B cell (primary cell): ENCODE measurements around the gene HDHD3.

ENCODE experiments used
- EZH2 ChIP-seq: IDR thresholded peaks from 2 replicates; pipeline ENCODE4 v1.6.1; 2012; ENCODE audit warnings: borderline replicate concordance, low read depth, mild to moderate bottlenecking, moderate library complexity, low read length; ENCODE audit not compliant: insufficient read depth, poor library complexity, severe bottlenecking
- TF ChIP-seq, protein P1 (sequence below): fragments of 200-600 bp; IDR thresholded peaks from one replicate; pipeline ENCODE4 v1.8.0; 2022; ENCODE audit warnings: antibody characterized with exemption, mild to moderate bottlenecking

GRCh38 chr9:113373256-113373655 is 3.5 kb downstream of the HDHD3 start:
- TF ChIP-seq, protein P1, sequence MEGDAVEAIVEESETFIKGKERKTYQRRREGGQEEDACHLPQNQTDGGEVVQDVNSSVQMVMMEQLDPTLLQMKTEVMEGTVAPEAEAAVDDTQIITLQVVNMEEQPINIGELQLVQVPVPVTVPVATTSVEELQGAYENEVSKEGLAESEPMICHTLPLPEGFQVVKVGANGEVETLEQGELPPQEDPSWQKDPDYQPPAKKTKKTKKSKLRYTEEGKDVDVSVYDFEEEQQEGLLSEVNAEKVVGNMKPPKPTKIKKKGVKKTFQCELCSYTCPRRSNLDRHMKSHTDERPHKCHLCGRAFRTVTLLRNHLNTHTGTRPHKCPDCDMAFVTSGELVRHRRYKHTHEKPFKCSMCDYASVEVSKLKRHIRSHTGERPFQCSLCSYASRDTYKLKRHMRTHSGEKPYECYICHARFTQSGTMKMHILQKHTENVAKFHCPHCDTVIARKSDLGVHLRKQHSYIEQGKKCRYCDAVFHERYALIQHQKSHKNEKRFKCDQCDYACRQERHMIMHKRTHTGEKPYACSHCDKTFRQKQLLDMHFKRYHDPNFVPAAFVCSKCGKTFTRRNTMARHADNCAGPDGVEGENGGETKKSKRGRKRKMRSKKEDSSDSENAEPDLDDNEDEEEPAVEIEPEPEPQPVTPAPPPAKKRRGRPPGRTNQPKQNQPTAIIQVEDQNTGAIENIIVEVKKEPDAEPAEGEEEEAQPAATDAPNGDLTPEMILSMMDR, result no peak
- TF ChIP-seq EZH2, result no peak
